ENCODE measurements around the gene KCNK10. TPM values are rescaled to one million over a fixed set of nuclear protein-coding genes. Genes with fewer than 3 reads are reported as not detected.

The KCNK10 gene
- total and polyA plus RNA-seq, 4 donors, result 0.01 TPM; not detected in 3

DNA sequence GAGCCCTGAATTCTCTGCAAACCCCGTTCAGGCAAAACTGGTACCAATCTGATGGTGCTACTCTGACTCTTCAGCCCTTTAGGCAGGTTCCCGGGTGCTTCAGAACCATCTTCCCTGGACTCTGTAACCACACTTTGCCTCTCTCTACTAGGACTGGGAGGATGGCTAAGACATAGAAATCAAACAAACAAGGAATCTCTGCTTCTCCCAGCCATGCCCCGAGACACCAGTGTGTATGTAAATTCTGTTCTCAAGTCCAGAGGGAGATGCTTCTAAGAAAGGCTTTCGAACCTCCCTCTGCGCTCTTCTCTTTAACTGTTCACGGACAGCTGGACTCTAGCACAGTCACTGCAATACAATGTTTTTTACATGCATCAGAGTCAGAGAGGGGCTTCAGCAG lies 1.9 kb upstream of the KCNK10 start:
- H3K4me1 ChIP-seq (ENCODE audit: control insufficient read depth in 5 of 5, insufficient read depth in 5 of 5, low read length in 5 of 5), result peaks cover 0 to 14% (median 0%) of the 10 kb centered on the region in 5 donors
- DNase-seq (no peak), ATAC-seq (ENCODE audit: insufficient read depth, low FRiP score) (no peak)
- TF ChIP-seq, protein P1, sequence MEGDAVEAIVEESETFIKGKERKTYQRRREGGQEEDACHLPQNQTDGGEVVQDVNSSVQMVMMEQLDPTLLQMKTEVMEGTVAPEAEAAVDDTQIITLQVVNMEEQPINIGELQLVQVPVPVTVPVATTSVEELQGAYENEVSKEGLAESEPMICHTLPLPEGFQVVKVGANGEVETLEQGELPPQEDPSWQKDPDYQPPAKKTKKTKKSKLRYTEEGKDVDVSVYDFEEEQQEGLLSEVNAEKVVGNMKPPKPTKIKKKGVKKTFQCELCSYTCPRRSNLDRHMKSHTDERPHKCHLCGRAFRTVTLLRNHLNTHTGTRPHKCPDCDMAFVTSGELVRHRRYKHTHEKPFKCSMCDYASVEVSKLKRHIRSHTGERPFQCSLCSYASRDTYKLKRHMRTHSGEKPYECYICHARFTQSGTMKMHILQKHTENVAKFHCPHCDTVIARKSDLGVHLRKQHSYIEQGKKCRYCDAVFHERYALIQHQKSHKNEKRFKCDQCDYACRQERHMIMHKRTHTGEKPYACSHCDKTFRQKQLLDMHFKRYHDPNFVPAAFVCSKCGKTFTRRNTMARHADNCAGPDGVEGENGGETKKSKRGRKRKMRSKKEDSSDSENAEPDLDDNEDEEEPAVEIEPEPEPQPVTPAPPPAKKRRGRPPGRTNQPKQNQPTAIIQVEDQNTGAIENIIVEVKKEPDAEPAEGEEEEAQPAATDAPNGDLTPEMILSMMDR (IDR thresholded peaks at IDR 0.05; ENCODE audit: control extremely low read depth, extremely low read depth), result no peak
- peaks cover 23 to 85% (median 56%) of the 10 kb centered on the region in 3 donors for H3K27me3 ChIP-seq (ENCODE audit: control insufficient read depth in 3 of 3, insufficient read depth in 3 of 3, low read length in 2 of 3)
- WGBS, 2 donors, result 61 to 71% methylated on average over 6 of the region's 6 CpGs
- H3K36me3 ChIP-seq (ENCODE audit: control insufficient read depth in 4 of 4, insufficient read depth in 4 of 4, low read length in 4 of 4), result no peaks in the 10 kb centered on the region
- H3K27ac ChIP-seq (ENCODE audit: low read depth in 1 of 2, low read length in 1 of 2), result no peak overlapping the region
- no peak overlapping the region for H3K9ac ChIP-seq (ENCODE audit: insufficient read depth in 1 of 2, low read length in 2 of 2)
- peaks cover 0 to 15% (median 2%) of the 10 kb centered on the region in 4 donors for H3K9me3 ChIP-seq (ENCODE audit: control insufficient read depth in 4 of 4, insufficient read depth in 3 of 4, low read length in 3 of 4)
- no peak overlapping the region for H3K4me3 ChIP-seq

DNA sequence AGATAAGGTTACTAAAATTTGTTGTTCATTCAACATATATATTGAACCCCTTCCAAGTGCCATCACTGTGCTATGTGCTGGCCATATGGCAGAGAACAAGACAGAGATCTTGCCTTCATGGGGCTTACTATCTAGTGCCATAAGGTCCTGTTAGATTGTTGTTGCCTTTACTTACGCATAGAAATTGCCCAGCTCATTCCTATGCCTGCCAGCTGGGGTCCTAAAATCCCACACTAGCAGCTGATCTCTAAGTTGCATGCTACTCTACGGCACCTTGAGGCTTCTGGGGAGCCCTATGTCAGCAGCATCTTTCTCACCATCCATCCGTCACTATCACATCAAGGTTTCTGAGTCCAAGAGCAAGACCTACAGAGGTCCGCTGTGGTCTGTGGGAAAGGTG lies 1.4 kb upstream of the KCNK10 start:
- H3K4me3 ChIP-seq, result no peak overlapping the region
- peaks cover 23 to 87% (median 56%) of the 10 kb centered on the region in 3 donors for H3K27me3 ChIP-seq (ENCODE audit: control insufficient read depth in 3 of 3, insufficient read depth in 3 of 3, low read length in 2 of 3)
- WGBS, 2 donors, result 61 to 68% methylated on average over 4 of the region's 4 CpGs
- DNase-seq (no peak), ATAC-seq (ENCODE audit: insufficient read depth, low FRiP score) (no peak)
- no peaks in the 10 kb centered on the region for H3K36me3 ChIP-seq (ENCODE audit: control insufficient read depth in 4 of 4, insufficient read depth in 4 of 4, low read length in 4 of 4)
- peaks cover 0 to 15% (median 2%) of the 10 kb centered on the region in 4 donors for H3K9me3 ChIP-seq (ENCODE audit: control insufficient read depth in 4 of 4, insufficient read depth in 3 of 4, low read length in 3 of 4)
- TF ChIP-seq, protein P1 (IDR thresholded peaks at IDR 0.05; ENCODE audit: control extremely low read depth, extremely low read depth), result no peak
- H3K27ac ChIP-seq (ENCODE audit: low read depth in 1 of 2, low read length in 1 of 2), result no peak overlapping the region
- H3K4me1 ChIP-seq (ENCODE audit: control insufficient read depth in 5 of 5, insufficient read depth in 5 of 5, low read length in 5 of 5), result peaks cover 0 to 14% (median 0%) of the 10 kb centered on the region in 5 donors
- no peak overlapping the region for H3K9ac ChIP-seq (ENCODE audit: insufficient read depth in 1 of 2, low read length in 2 of 2)

DNA sequence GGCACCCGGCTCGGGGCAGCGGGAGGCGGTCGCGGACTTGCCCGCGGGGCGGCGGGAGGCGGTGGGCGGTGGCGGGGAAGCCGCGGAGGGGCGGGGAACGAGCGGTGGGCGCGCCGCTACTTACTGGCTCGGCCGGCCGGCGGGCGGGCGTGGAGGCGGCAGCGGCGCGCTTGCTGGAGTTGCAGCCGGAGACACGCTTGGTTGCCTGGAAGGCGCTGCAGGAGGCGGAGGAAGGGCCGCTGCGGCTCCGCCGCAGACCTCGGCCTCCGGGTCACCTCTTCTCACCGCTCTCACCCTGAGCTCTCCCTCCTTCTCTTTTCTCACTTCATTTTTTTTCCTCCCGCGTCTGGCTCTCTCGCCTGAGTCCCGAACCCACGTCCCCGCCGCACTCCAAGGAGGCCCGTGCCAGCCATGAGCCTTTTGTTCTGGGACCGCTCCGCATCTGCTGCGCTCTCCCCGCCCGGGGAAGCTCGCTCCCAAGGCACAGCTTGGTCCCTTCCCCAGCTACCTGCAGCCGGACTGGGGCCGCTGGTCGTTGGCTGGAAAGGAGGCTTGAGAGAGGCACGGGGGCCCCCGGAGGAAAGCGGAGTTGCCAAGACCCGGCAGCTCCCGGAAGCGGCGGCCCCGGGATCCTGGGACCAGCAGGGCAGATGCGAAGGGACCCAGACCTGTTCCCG lies 592 bp upstream of the KCNK10 start:
- Histone ChIP-seq H3K4me1 (ENCODE audit: control insufficient read depth in 5 of 5, insufficient read depth in 5 of 5, low read length in 5 of 5) (peaks cover 0 to 14% (median 0%) of the 10 kb centered on the region in 5 donors), H3K27me3 (ENCODE audit: control insufficient read depth in 3 of 3, insufficient read depth in 3 of 3, low read length in 2 of 3) (peaks cover 23 to 84% (median 56%) of the 10 kb centered on the region in 3 donors), H3K4me3 (no peak overlapping the region), H3K27ac (ENCODE audit: low read depth in 1 of 2, low read length in 1 of 2) (no peak overlapping the region), H3K36me3 (ENCODE audit: control insufficient read depth in 4 of 4, insufficient read depth in 4 of 4, low read length in 4 of 4) (no peaks in the 10 kb centered on the region), H3K9ac (ENCODE audit: insufficient read depth in 1 of 2, low read length in 2 of 2) (no peak overlapping the region), H3K9me3 (ENCODE audit: control insufficient read depth in 4 of 4, insufficient read depth in 3 of 4, low read length in 3 of 4) (peaks cover 0 to 15% (median 2%) of the 10 kb centered on the region in 4 donors)
- ATAC-seq (ENCODE audit: insufficient read depth, low FRiP score), result no peak
- TF ChIP-seq, protein P1 (IDR thresholded peaks at IDR 0.05; ENCODE audit: control extremely low read depth, extremely low read depth), result no peak
- 1% methylated on average over 28 to 69 of the region's 69 CpGs for WGBS, 2 donors
- DNase-seq, result peak; percentile 40 to 63 (median 58)
